ENCODE results near the gene SYCN. TPM values are rescaled to one million over a fixed set of nuclear protein-coding genes. Genes with fewer than 3 reads are reported as not detected.

Gene SYCN
- total RNA-seq, 1 experiment from 2014 or later: not detected

DNA sequence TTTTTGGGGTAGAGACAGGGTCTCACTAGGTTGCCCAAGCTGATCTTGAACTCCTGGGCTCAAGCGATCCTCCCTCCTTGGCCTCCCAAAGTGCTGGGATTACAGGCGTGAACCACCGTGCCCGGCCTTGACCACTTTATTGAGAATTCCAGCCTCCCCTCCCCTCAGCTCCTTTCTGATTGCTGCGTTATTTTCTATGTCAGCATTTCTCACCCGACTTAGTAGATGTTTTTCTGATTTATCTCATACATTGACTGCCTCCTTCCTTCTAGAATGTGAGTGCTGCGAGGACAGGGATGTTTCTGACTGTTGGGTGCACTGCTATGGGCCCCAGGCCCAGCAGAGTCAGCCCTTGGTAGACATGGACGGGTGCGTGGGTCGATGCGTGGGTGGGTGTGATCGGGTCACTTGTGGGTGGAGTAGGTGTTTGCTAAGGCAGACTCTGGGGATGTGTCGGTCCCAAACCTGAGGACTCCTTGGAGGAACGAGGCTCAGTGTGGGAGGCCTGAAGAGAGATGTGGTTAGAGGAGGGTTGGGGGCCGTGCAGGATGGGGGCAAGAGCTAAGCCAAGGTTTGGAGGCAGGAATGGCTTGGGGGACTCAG lies 41.5 kb downstream of the SYCN start:
- TF ChIP-seq POLR2AphosphoS5 (IDR thresholded peaks at IDR 0.05; ENCODE audit: low read depth, low read length) (no peak), JUND (IDR thresholded peaks at IDR 0.05) (no peak), ZFX (IDR thresholded peaks at IDR 0.05) (no peak)
- no peaks in the 10 kb centered on the region for H3K36me3 ChIP-seq (ENCODE audit: control insufficient read depth in 1 of 2, insufficient read depth in 2 of 2, low read length in 2 of 2)
- H3K9ac ChIP-seq (ENCODE audit: low read length): no peak overlapping the region
- H3K27ac ChIP-seq (ENCODE audit: low read depth, low read length): no peak overlapping the region
- BruUV-seq (replicated peaks): no TSS peak
- DNase-seq (ENCODE audit: low read depth, low spot score): no peak
- H3K79me2 ChIP-seq (ENCODE audit: insufficient read depth, low read length): peaks cover 72% of the 10 kb centered on the region
- ChIA-PET POLR2A (no interaction called here), RAD21 (ENCODE audit: low non-redundant PET in 1 of 2, low total read pairs in 2 of 2, uncharacterized antibody in 2 of 2, unreplicated experiment in 2 of 2) (no interaction called here), CTCF (no interaction called here)
- no peak overlapping the region for H2AFZ ChIP-seq (ENCODE audit: low read depth, low read length, poor library complexity, severe bottlenecking)
- H3K9me2 ChIP-seq (ENCODE audit: insufficient read depth): no peaks in the 10 kb centered on the region
- no peak overlapping the region for H3K4me2 ChIP-seq (ENCODE audit: low read length)
- H4K20me1 ChIP-seq (ENCODE audit: insufficient read depth): no peaks in the 10 kb centered on the region
- ATAC-seq: no peak
- peaks cover 12 to 18% of the 10 kb centered on the region in 2 experiments; a peak in 3 of 4 replicates for H3K4me1 ChIP-seq (ENCODE audit: control insufficient read depth in 1 of 2, insufficient read depth in 2 of 2, low read length in 2 of 2)
- H3K4me3 ChIP-seq (replicated peaks in 1 of 2; ENCODE audit: low read depth in 1 of 2, low read length in 2 of 2): no peak overlapping the region
- H3K9me3 ChIP-seq (ENCODE audit: control insufficient read depth in 1 of 2, insufficient read depth in 1 of 2, low read depth in 1 of 2, low read length in 2 of 2): no peaks in the 10 kb centered on the region
- intact Hi-C loops (cut with micrococcal nuclease): no loop called here
- H3K27me3 ChIP-seq (ENCODE audit: insufficient read depth, low read length): no peaks in the 10 kb centered on the region

DNA sequence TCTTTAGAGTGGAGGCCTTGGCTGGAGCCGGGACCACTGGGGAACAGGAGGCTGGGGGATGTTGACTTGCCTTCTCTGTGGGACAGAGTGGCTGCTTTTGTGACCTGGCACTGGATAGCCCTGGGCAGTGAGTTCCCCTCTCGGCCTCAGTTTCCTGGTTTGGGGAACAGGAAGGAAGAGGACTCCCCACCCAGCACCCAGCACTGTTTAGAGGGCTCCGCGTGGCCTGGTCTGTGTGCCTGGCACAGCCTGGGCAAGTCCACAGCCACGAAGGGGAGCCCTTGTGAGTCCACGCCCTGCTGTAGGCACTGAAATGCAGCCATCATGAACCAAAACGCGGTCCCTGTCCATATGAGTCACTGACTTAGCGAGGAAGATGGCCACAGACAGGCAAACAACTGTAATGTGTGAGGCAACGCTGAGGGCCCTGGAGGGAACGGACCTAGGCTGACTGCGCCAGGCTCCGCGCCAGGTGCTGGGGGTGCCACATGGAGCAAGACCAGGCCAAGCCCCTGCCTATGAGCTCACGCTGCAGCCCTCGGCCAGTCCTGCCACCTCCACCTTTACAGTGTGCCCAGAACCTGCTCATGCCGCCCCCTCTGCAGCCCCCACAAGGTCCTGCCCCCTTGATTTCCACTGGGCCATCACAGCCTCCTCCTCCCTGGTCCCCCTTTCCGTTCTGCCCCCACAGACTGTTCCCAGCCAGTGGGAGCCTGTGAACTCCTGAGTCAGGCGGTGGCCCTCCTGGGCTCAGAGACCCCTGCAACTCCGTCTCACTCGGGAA lies 43.0 kb downstream of the SYCN start:
- Histone ChIP-seq H4K20me1 (ENCODE audit: insufficient read depth) (no peaks in the 10 kb centered on the region), H3K27ac (ENCODE audit: low read depth, low read length) (no peak overlapping the region), H3K27me3 (ENCODE audit: insufficient read depth, low read length) (no peaks in the 10 kb centered on the region), H3K9me3 (ENCODE audit: control insufficient read depth in 1 of 2, insufficient read depth in 1 of 2, low read depth in 1 of 2, low read length in 2 of 2) (no peaks in the 10 kb centered on the region), H3K4me3 (replicated peaks in 1 of 2; ENCODE audit: low read depth in 1 of 2, low read length in 2 of 2) (no peak overlapping the region), H3K4me1 (ENCODE audit: control insufficient read depth in 1 of 2, insufficient read depth in 2 of 2, low read length in 2 of 2) (peaks cover 12 to 18% of the 10 kb centered on the region in 2 experiments), H3K4me2 (ENCODE audit: low read length) (no peak overlapping the region), H2AFZ (ENCODE audit: low read depth, low read length, poor library complexity, severe bottlenecking) (no peak overlapping the region), H3K9me2 (ENCODE audit: insufficient read depth) (no peaks in the 10 kb centered on the region), H3K36me3 (ENCODE audit: control insufficient read depth in 1 of 2, insufficient read depth in 2 of 2, low read length in 2 of 2) (no peaks in the 10 kb centered on the region), H3K79me2 (ENCODE audit: insufficient read depth, low read length) (peaks cover 83% of the 10 kb centered on the region), H3K9ac (ENCODE audit: low read length) (no peak overlapping the region)
- no peak for ATAC-seq
- CTCF ChIA-PET: no interaction called here
- intact Hi-C loops (cut with micrococcal nuclease): no loop called here
- POLR2A ChIA-PET: no interaction called here
- no peak for DNase-seq (ENCODE audit: low read depth, low spot score)
- RAD21 ChIA-PET (ENCODE audit: low non-redundant PET in 1 of 2, low total read pairs in 2 of 2, uncharacterized antibody in 2 of 2, unreplicated experiment in 2 of 2): no interaction called here
- TF ChIP-seq SP1 (IDR thresholded peaks at IDR 0.05; ENCODE audit: low read depth) (no peak), TCF7L2 (IDR thresholded peaks at IDR 0.05; ENCODE audit: borderline replicate concordance, extremely low read depth, insufficient read depth, insufficient read length) (no peak), SRF (IDR thresholded peaks at IDR 0.05; ENCODE audit: low read depth) (no peak)
- BruUV-seq (replicated peaks): no TSS peak

Measured in HCT116 (cell line).